GM13977 (cell line): Measurements from ENCODE around the gene TOPORS.
"Not testable (repeated sequence)": the region's sequence is repeated elsewhere in the genome, so short reads cannot be mapped to it uniquely, and the experiment has no call there.

Experiments used
- DNase-seq: peaks from one replicate; pipeline ENCODE4 v3.0.0; 2012; ENCODE audit warnings: low spot score
- CTCF ChIP-seq: IDR thresholded peaks from 2 replicates; pipeline ENCODE4 v1.5.1; 2012; ENCODE audit warnings: mild to moderate bottlenecking, control low read depth; ENCODE audit not compliant: insufficient read depth; ENCODE audit errors: extremely low read depth, missing control alignments
- in situ Hi-C: fragments of 300-500 bp; cut with MboI; formaldehyde crosslinking; loops from one replicate; pipeline ENCODE4 v1.12.0; 2022; ENCODE audit warnings: low sequenced_read_pairs, low pct_unique_long_range_greater_than_20kb, mixed read lengths, inconsistent platforms; ENCODE audit not compliant: unreplicated experiment

TOPORS gene

GRCh38 chr9:32551276-32552051 lies 922 bp downstream of the TOPORS start:
- in situ Hi-C loops = loop anchor here (25.0 kb wide), 1 partner anchor 89 kb away; no protein-coding TSS in a partner anchor
- DNase-seq = peak; percentile 39
- TF ChIP-seq CTCF = no peak

- peak; percentile 98 for DNase-seq
- in situ Hi-C loops = loop anchor here (25.0 kb wide), 1 partner anchor 88 kb away; no protein-coding TSS in a partner anchor
- no peak for TF ChIP-seq CTCF
These were observed 1.7 kb downstream of the TOPORS start for GRCh38 chr9:32550562-32551275.

GRCh38 chr9:32550150-32550561 lies 2.2 kb downstream of the TOPORS start:
- in situ Hi-C loops = loop anchor here (25.0 kb wide), 1 partner anchor 88 kb away; no protein-coding TSS in a partner anchor
- no peak for DNase-seq
- no peak for TF ChIP-seq CTCF

- in situ Hi-C loops, DNase-seq: not testable (repeated sequence)
These were observed 4.2 kb downstream of the TOPORS start for GRCh38 chr9:32548213-32548612.

GRCh38 chr9:32545884-32546283 lies 6.5 kb downstream of the TOPORS start:
- in situ Hi-C loops = no loop called here
- no peak for TF ChIP-seq CTCF
- DNase-seq = no peak

GRCh38 chr9:32543047-32543446 lies 9.3 kb downstream of the TOPORS start:
- DNase-seq = no peak
- in situ Hi-C loops = no loop called here
- TF ChIP-seq CTCF = no peak

- no peak for TF ChIP-seq CTCF
- in situ Hi-C loops = no loop called here
- DNase-seq = no peak
These were observed 18.6 kb downstream of the TOPORS start for GRCh38 chr9:32533816-32534215.
